Loucy (cell line): ENCODE results near the gene SRPK3.

Source experiments
- CTCF ChIP-seq: fragments of 200-600 bp; sonication (generic); conservative IDR thresholded peaks from 2 replicates; pipeline ENCODE4 v1.5.1; 2014; ENCODE audit warnings: mild to moderate bottlenecking, antibody characterized with exemption, low read length
- EZH2phosphoT487 ChIP-seq: fragments of 200-600 bp; IDR thresholded peaks from 2 replicates; pipeline ENCODE4 v1.6.1; 2018; ENCODE audit warnings: antibody characterized with exemption, mild to moderate bottlenecking, moderate library complexity, borderline replicate concordance

GRCh38 chrX:153779891-153780677 lies 757 bp upstream of the SRPK3 start:
- TF ChIP-seq CTCF, result no peak
- no peak for TF ChIP-seq EZH2phosphoT487
